ENCODE measurements around the gene DPRX.

GRCh38 chr19:53621885-53622740 is 9.7 kb upstream of the DPRX start:
- no peak for TF ChIP-seq CTCF (IDR thresholded peaks at IDR 0.05)
- no peak for TF ChIP-seq POLR2A (IDR thresholded peaks at IDR 0.05)
- peak; percentile 82 for TF ChIP-seq POLR2AphosphoS5 (IDR thresholded peaks at IDR 0.05)

Measured in prostate gland (tissue), 2 donors.